ENCODE results near the gene PIGK. TPM values are rescaled to one million over a fixed set of nuclear protein-coding genes. Genes with fewer than 3 reads are reported as not detected.

Gene PIGK
- total RNA-seq, 4 donors from 2014 or later = 1.1 to 14.1 (median 8.3) TPM

DNA sequence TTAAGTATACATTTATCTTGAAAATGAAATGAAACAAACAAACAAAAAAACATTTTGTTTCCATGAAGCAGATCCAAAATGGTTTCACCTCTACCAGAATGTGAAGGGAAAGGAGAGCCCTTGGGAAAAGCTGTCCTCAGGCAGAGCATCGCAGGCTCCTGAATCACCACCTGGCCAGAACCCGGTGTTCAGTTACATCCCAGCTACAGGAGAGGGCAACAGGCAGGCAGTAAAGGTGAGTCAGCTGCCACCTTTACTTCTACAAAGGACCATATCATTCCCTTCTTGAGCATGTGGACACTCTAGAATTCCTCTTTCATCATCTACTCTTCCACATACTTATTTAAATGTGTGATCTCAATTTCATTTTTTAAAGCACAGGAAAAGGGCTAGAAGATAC is 151.2 kb downstream of the PIGK start:
- Histone ChIP-seq H3K27ac (no peak overlapping the region), H3K4me1 (no peaks in the 10 kb centered on the region), H3K27me3 (no peaks in the 10 kb centered on the region), H3K9me3 (no peaks in the 10 kb centered on the region), H3K36me3 (no peaks in the 10 kb centered on the region), H3K4me3 (no peak overlapping the region)
- WGBS, 2 donors (ENCODE audit: low coverage in 1 of 2) = 73 to 82% methylated on average over 2 of the region's 2 CpGs
- TF ChIP-seq POLR2A (IDR thresholded peaks at IDR 0.05) (no peak), POLR2AphosphoS5 (IDR thresholded peaks at IDR 0.05) (no peak), EP300 (IDR thresholded peaks at IDR 0.05; ENCODE audit: low read depth) (no peak)
- TF ChIP-seq, protein P1, sequence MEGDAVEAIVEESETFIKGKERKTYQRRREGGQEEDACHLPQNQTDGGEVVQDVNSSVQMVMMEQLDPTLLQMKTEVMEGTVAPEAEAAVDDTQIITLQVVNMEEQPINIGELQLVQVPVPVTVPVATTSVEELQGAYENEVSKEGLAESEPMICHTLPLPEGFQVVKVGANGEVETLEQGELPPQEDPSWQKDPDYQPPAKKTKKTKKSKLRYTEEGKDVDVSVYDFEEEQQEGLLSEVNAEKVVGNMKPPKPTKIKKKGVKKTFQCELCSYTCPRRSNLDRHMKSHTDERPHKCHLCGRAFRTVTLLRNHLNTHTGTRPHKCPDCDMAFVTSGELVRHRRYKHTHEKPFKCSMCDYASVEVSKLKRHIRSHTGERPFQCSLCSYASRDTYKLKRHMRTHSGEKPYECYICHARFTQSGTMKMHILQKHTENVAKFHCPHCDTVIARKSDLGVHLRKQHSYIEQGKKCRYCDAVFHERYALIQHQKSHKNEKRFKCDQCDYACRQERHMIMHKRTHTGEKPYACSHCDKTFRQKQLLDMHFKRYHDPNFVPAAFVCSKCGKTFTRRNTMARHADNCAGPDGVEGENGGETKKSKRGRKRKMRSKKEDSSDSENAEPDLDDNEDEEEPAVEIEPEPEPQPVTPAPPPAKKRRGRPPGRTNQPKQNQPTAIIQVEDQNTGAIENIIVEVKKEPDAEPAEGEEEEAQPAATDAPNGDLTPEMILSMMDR (IDR thresholded peaks at IDR 0.05) = no peak
- in situ Hi-C loops (cut with MboI; ENCODE audit: low pct_ligation_motif_present in 1 of 4, low pct_unique_long_range_greater_than_20kb in 1 of 4, low sequenced_read_pairs in 3 of 4) = no loop called here
- DNase-seq = no peak
- intact Hi-C loops (cut with DNase I; ENCODE audit: low total_unique reads) = no loop called here

DNA sequence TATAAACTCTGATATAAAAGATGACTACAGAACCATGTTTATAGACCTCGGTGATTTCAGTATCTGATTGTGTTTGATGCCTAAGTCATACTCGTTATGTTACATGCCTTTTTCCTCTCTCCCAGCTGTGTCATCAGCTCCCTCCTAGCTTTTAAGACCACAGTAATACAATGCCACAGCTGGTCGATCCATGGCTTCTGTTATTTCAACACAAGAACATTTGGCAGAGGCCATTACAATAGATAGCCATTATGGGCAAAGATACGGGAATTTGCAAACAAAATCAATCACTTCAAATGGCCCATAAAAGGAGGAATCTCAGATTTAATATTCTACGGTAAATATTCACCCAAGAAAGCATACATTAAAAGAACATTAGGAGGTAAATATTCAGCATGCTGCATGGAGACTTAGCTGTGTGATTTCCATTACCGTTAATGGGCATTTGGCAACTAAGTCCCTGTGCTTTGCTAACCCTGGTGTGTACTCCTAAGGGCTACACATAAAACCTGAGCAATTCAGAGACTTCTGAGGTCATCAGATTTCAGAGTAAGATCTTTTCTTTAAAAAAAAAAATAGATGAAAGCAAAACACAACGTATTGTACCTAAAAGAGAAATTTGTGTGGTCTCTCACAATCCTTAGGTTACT is 153.4 kb downstream of the PIGK start:
- Histone ChIP-seq H3K4me1 (no peaks in the 10 kb centered on the region), H3K9me3 (no peaks in the 10 kb centered on the region), H3K27me3 (no peaks in the 10 kb centered on the region), H3K36me3 (no peaks in the 10 kb centered on the region), H3K27ac (no peak overlapping the region), H3K4me3 (no peak overlapping the region)
- DNase-seq = no peak
- no peak for TF ChIP-seq POLR2AphosphoS5 (IDR thresholded peaks at IDR 0.05)
- TF ChIP-seq EP300 (IDR thresholded peaks at IDR 0.05; ENCODE audit: low read depth) = no peak
- no peak for TF ChIP-seq POLR2A (IDR thresholded peaks at IDR 0.05)
- TF ChIP-seq, protein P1 (IDR thresholded peaks at IDR 0.05) = no peak
- 57 to 65% methylated on average over 7 of the region's 7 CpGs for WGBS, 2 donors (ENCODE audit: low coverage in 1 of 2)
- intact Hi-C loops (cut with DNase I; ENCODE audit: low total_unique reads) = no loop called here
- in situ Hi-C loops (cut with MboI; ENCODE audit: low pct_ligation_motif_present in 1 of 4, low pct_unique_long_range_greater_than_20kb in 1 of 4, low sequenced_read_pairs in 3 of 4) = no loop called here

DNA sequence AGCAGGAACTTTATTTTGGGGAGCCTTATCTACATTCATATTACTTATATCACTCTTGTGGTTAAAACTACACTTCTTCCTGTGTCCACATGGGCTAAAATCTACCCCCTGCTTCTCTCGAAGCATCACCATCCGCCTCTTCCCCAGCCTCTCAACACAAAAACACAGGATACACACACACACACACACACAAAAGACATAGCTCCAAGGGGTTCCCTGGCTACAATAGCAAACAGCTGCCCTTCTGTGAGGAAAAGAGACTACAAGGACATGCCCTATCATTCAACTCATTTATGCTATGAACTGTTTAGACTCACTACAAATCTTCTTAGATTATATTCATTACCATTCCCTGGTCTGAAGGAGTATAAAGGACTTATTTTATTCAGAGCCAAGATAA is 155.0 kb downstream of the PIGK start:
- intact Hi-C loops (cut with DNase I; ENCODE audit: low total_unique reads) (no loop called here), in situ Hi-C loops (cut with MboI; ENCODE audit: low pct_ligation_motif_present in 1 of 4, low pct_unique_long_range_greater_than_20kb in 1 of 4, low sequenced_read_pairs in 3 of 4) (no loop called here)
- WGBS, 2 donors (ENCODE audit: low coverage in 1 of 2) = 65 to 78% methylated on average over 2 of the region's 2 CpGs

DNA sequence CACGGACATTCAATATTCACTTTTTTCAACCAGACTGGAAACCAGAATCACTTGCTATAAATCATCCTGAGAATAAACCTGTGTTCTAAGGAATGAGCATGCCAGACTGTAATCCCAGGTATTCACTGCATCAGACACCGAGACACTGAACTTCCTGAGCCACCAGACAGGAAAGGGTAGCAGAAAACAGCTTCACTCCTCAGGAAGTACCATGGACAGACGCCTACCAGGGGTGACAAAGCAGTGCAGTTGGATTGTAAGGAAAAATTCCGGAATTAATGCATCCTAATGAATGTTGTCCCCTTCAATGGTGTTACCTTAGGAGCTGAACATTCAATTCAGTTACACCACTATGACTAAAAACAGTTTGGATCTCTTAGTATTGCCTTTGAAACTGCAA is 156.1 kb downstream of the PIGK start:
- in situ Hi-C loops (cut with MboI; ENCODE audit: low pct_ligation_motif_present in 1 of 4, low pct_unique_long_range_greater_than_20kb in 1 of 4, low sequenced_read_pairs in 3 of 4) = no loop called here
- 57 to 58% methylated on average over 4 of the region's 4 CpGs for WGBS, 2 donors (ENCODE audit: low coverage in 1 of 2)
- intact Hi-C loops (cut with DNase I; ENCODE audit: low total_unique reads) = no loop called here
- Histone ChIP-seq H3K9me3 (no peaks in the 10 kb centered on the region), H3K4me1 (no peaks in the 10 kb centered on the region), H3K36me3 (no peaks in the 10 kb centered on the region), H3K4me3 (no peak overlapping the region), H3K27ac (no peak overlapping the region), H3K27me3 (no peaks in the 10 kb centered on the region)
- DNase-seq = no peak
- no peak for TF ChIP-seq POLR2A (IDR thresholded peaks at IDR 0.05)

More for the DNA sequence above, 155.0 kb downstream of the PIGK start:
- Histone ChIP-seq H3K4me3 (no peak overlapping the region), H3K27me3 (no peaks in the 10 kb centered on the region), H3K9me3 (no peaks in the 10 kb centered on the region), H3K36me3 (no peaks in the 10 kb centered on the region), H3K4me1 (no peaks in the 10 kb centered on the region), H3K27ac (no peak overlapping the region)
- TF ChIP-seq, protein P1 (IDR thresholded peaks at IDR 0.05) = no peak
- TF ChIP-seq POLR2A (IDR thresholded peaks at IDR 0.05) (no peak), POLR2AphosphoS5 (IDR thresholded peaks at IDR 0.05) (no peak), EP300 (IDR thresholded peaks at IDR 0.05; ENCODE audit: low read depth) (no peak)
- DNase-seq = no peak

DNA sequence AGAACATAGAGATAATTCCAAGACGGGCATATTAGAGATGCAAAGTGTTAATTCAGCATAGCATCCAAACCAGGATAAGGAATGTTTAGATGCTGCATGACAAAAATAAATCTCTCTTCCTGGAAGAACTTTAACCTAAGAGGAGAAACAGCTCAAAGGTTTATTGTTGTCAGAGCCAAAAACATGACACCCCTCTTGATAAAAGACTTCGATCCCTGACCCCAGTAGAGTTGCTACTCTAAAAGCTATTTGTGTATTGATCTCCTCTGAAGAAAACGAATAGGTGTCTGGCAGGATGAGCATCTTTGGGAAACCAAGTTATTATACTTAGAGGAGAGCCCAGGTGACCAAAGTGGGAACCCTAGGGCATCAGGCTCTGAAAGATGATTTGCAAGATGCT is 158.1 kb downstream of the PIGK start:
- H3K36me3 ChIP-seq = no peaks in the 10 kb centered on the region
- 66 to 79% methylated on average over 3 of the region's 3 CpGs for WGBS, 2 donors (ENCODE audit: low coverage in 1 of 2)
- intact Hi-C loops (cut with DNase I; ENCODE audit: low total_unique reads) = no loop called here
- H3K4me1 ChIP-seq = no peaks in the 10 kb centered on the region
- in situ Hi-C loops (cut with MboI; ENCODE audit: low pct_ligation_motif_present in 1 of 4, low pct_unique_long_range_greater_than_20kb in 1 of 4, low sequenced_read_pairs in 3 of 4) = no loop called here
- DNase-seq = no peak
- no peaks in the 10 kb centered on the region for H3K27me3 ChIP-seq
- TF ChIP-seq EP300 (IDR thresholded peaks at IDR 0.05; ENCODE audit: low read depth) = no peak
- TF ChIP-seq POLR2AphosphoS5 (IDR thresholded peaks at IDR 0.05) = no peak
- TF ChIP-seq, protein P1 (IDR thresholded peaks at IDR 0.05) = no peak
- no peak for TF ChIP-seq POLR2A (IDR thresholded peaks at IDR 0.05)
- H3K4me3 ChIP-seq = no peak overlapping the region
- no peaks in the 10 kb centered on the region for H3K9me3 ChIP-seq
- no peak overlapping the region for H3K27ac ChIP-seq
